GM12872 (cell line): Measurements from ENCODE around the gene TRAF3.

ENCODE experiments used
- CTCF ChIP-seq: IDR thresholded peaks from 3 replicates; pipeline ENCODE4 v1.5.1; 2011; ENCODE audit warnings: low read depth, mild to moderate bottlenecking, low read length, moderate library complexity; ENCODE audit not compliant: insufficient read depth

The TRAF3 gene

GRCh38 chr14:102830474-102831045 is 53.3 kb downstream of the TRAF3 start:
- no peak for TF ChIP-seq CTCF

GRCh38 chr14:102831163-102831804 is 54.0 kb downstream of the TRAF3 start:
- TF ChIP-seq CTCF: no peak

- TF ChIP-seq CTCF: no peak
Measured at GRCh38 chr14:102833341-102833740, 56.1 kb downstream of the TRAF3 start.

- no peak for TF ChIP-seq CTCF
Measured at GRCh38 chr14:102833991-102834390, 56.7 kb downstream of the TRAF3 start.

GRCh38 chr14:102835959-102836358 is 58.7 kb downstream of the TRAF3 start:
- TF ChIP-seq CTCF: no peak

- TF ChIP-seq CTCF: no peak
Measured at GRCh38 chr14:102838501-102838900, 61.3 kb downstream of the TRAF3 start.

- TF ChIP-seq CTCF: no peak
Measured at GRCh38 chr14:102840115-102840514, 62.9 kb downstream of the TRAF3 start.
